Mesendoderm (in vitro differentiated cells): ENCODE results near the gene SMG5.

Source experiments
- DNase-seq: peaks from one replicate; pipeline ENCODE4 v3.0.0; 2013
- H2AK5ac ChIP-seq: 2 replicates; pipeline ENCODE4 v1.6.1; 2013; ENCODE audit warnings: low read length, inconsistent platforms
- H2BK120ac ChIP-seq: 2 replicates; pipeline ENCODE4 v1.6.1; 2013; ENCODE audit warnings: low read depth, mild to moderate bottlenecking, low read length, moderate library complexity, mixed read lengths
- H2BK15ac ChIP-seq: replicated peaks from 2 replicates; pipeline ENCODE4 v1.6.1; 2013; ENCODE audit warnings: low read depth, mild to moderate bottlenecking, moderate library complexity
- H2BK5ac ChIP-seq: 2 replicates; pipeline ENCODE4 v1.6.1; 2013; ENCODE audit warnings: low read length, inconsistent platforms
- H3K18ac ChIP-seq: 2 replicates; pipeline ENCODE4 v1.6.1; 2013; ENCODE audit warnings: mild to moderate bottlenecking, low read length, mixed read lengths
- H3K23ac ChIP-seq: one replicate; pipeline ENCODE4 v1.6.1; 2013; ENCODE audit warnings: low read length
- H3K27ac ChIP-seq: 2 replicates; pipeline ENCODE4 v1.5.1; 2013; ENCODE audit warnings: low read depth, mild to moderate bottlenecking, inconsistent platforms, low read length, moderate library complexity
- H3K27me3 ChIP-seq: 2 replicates; pipeline ENCODE4 v1.6.1; 2013; ENCODE audit warnings: low read length, control low read depth, mild to moderate bottlenecking, inconsistent platforms; ENCODE audit not compliant: insufficient read depth, poor library complexity
- H3K36me3 ChIP-seq: 2 replicates; pipeline ENCODE4 v1.6.1; 2013; ENCODE audit warnings: low read length, inconsistent platforms; ENCODE audit not compliant: control insufficient read depth, insufficient read depth
- H3K4ac ChIP-seq: one replicate; pipeline ENCODE4 v1.6.1; 2013; ENCODE audit warnings: low read depth, mild to moderate bottlenecking, low read length, moderate library complexity
- H3K4me1 ChIP-seq: 2 replicates; pipeline ENCODE4 v1.6.1; 2013; ENCODE audit warnings: low read depth, low read length, inconsistent platforms; ENCODE audit not compliant: control insufficient read depth
- H3K4me2 ChIP-seq: 2 replicates; pipeline ENCODE4 v1.6.1; 2013; ENCODE audit warnings: low read length
- H3K4me3 ChIP-seq: 2 replicates; pipeline ENCODE4 v1.5.1; 2013; ENCODE audit warnings: mild to moderate bottlenecking, low read length
- H3K56ac ChIP-seq: one replicate; pipeline ENCODE4 v1.6.1; 2013; ENCODE audit warnings: low read length
- H3K79me1 ChIP-seq: 2 replicates; pipeline ENCODE4 v1.6.1; 2013; ENCODE audit warnings: low read length, inconsistent platforms
- H3K79me2 ChIP-seq: 2 replicates; pipeline ENCODE4 v1.6.1; 2013; ENCODE audit warnings: mild to moderate bottlenecking, low read length; ENCODE audit not compliant: control insufficient read depth, insufficient read depth
- H3K9ac ChIP-seq: 2 replicates; pipeline ENCODE4 v1.6.1; 2013; ENCODE audit warnings: low read length, inconsistent platforms
- H4K5ac ChIP-seq: one replicate; pipeline ENCODE4 v1.6.1; 2013; ENCODE audit warnings: low read length
- H4K8ac ChIP-seq: one replicate; pipeline ENCODE4 v1.6.1; 2013; ENCODE audit warnings: low read depth, mild to moderate bottlenecking, control low read depth, low read length, moderate library complexity
- WGBS: extraction: QIAGEN DNeasy Blood & Tissue Kit; methylation state at CpG from one replicate; pipeline ENCODE4 v1.1.7; 2013; ENCODE audit warnings: low lambda C conversion rate, missing lambda C conversion rate; ENCODE audit not compliant: insufficient coverage; ENCODE audit errors: extremely low coverage; 5-methylcytosine and 5-hydroxymethylcytosine counted together

SMG5 gene

DNA sequence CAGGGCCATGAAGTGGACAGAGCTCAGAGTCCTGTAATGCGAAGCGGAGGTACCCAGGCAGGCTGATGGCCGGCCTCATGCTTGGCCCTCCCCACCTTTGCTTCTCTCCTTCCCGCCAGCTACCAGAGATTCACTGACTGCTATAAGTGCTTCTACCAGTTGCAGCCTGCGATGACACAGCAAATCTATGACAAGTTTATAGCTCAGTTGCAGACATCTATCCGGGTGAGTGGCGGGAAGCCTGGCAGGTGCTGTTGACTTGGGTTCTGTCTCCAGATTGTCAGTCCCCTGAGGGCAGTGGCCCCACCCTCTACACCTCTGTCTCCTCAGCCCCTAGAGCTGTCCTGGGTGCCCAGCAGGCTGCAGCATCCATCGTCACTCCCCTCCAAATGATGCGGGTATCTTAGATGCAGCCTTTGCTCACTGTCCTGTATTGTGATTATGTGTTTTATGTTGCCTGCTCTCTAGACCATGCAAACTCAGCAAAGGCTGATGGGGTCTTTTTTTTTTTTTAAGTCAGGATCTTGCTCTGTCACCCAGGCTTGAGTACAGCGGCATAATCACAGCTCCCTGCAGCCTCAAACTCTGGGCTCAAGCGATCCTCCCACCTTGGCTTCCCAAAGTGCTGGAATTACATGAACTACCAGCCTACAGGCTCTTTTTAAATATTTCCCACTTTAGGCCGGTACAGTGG is 50.3 kb downstream of the SMG5 start:
- H3K4ac ChIP-seq: no peak overlapping the region
- H4K8ac ChIP-seq: no peak overlapping the region
- H2BK15ac ChIP-seq: no peak overlapping the region
- H2BK120ac ChIP-seq: no peak overlapping the region
- H3K4me2 ChIP-seq: no peak overlapping the region
- H3K36me3 ChIP-seq: peaks cover 3% of the 10 kb centered on the region
- no peak overlapping the region for H4K5ac ChIP-seq
- no peaks in the 10 kb centered on the region for H3K4me1 ChIP-seq
- no peak overlapping the region for H3K56ac ChIP-seq
- H3K9ac ChIP-seq: no peak overlapping the region
- H3K4me3 ChIP-seq: no peak overlapping the region
- no peak overlapping the region for H2BK5ac ChIP-seq
- no peak for DNase-seq
- no CpG with 5 or more reads among the region's 12 CpGs for WGBS
- H3K18ac ChIP-seq: no peak overlapping the region
- no peak overlapping the region for H3K27ac ChIP-seq
- no peak overlapping the region for H2AK5ac ChIP-seq
- no peaks in the 10 kb centered on the region for H3K79me1 ChIP-seq
- H3K23ac ChIP-seq: no peak overlapping the region
- H3K79me2 ChIP-seq: no peaks in the 10 kb centered on the region
- H3K27me3 ChIP-seq: no peaks in the 10 kb centered on the region

DNA sequence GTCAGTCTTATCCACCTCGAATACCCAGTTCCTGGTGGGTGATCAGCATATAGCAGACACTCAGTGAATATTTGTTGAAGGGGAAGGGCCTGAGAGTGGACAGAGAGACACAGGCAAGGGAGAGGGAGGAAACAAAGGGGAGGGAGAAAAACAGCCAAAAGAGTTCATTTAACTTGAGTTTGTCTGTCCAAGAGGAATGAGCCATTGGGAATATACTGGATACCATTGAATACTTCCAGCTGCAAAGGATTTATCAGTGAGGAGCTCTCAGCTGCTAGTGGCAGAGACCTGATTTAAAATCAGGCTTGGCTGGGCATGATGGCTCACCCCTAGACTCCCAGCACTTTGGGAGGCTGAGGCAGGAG is 52.2 kb downstream of the SMG5 start:
- no peak overlapping the region for H2BK15ac ChIP-seq
- no peak overlapping the region for H3K23ac ChIP-seq
- no peak overlapping the region for H3K4ac ChIP-seq
- no peaks in the 10 kb centered on the region for H3K27me3 ChIP-seq
- no peak overlapping the region for H2AK5ac ChIP-seq
- no peaks in the 10 kb centered on the region for H3K79me2 ChIP-seq
- no peaks in the 10 kb centered on the region for H3K79me1 ChIP-seq
- H3K18ac ChIP-seq: no peak overlapping the region
- no peak overlapping the region for H3K4me2 ChIP-seq
- no peak overlapping the region for H4K8ac ChIP-seq
- no peak overlapping the region for H3K56ac ChIP-seq
- no peak overlapping the region for H2BK5ac ChIP-seq
- no peak overlapping the region for H3K9ac ChIP-seq
- H3K4me3 ChIP-seq: no peak overlapping the region
- no peak overlapping the region for H3K27ac ChIP-seq
- no peaks in the 10 kb centered on the region for H3K4me1 ChIP-seq
- WGBS: no CpG with 5 or more reads among the region's 1 CpG
- peaks cover 2% of the 10 kb centered on the region for H3K36me3 ChIP-seq
- no peak for DNase-seq
- H2BK120ac ChIP-seq: no peak overlapping the region
- H4K5ac ChIP-seq: no peak overlapping the region

DNA sequence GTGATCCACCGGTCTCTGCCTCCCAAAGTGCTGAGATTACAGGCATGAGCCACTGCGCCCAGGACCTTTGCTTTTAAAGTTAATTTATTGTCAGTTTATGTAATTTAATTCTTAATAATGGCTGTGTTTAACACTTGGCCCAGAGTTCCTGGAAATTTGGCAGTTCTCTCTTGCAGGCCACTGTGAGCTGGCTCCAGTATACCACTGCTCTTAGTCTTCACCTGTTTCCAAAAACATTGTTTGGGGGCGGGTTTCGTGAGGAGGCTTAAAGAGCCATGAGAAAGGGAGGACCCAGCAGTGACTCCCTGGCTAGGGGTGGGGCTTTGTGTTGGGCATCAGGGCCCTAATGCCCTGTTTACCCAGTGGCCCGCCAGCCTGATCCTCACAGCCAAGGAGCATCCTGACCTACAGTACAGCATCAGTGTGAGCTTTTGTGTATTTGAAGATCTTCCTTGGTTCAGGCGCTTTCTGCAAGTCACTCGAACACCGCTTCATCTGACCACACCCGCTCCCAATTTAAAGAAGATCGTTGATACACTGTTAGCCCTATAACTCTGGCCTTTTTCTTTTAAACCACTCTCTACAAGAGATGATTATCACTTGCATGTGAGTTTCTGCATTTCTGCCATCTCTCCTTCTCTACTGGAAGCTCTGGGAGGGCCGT is 52.7 kb downstream of the SMG5 start:
- Histone ChIP-seq H3K4me3 (no peak overlapping the region), H3K36me3 (peaks cover 2% of the 10 kb centered on the region), H3K4me2 (no peak overlapping the region), H3K79me1 (no peaks in the 10 kb centered on the region), H3K4me1 (no peaks in the 10 kb centered on the region), H3K18ac (no peak overlapping the region), H2BK5ac (no peak overlapping the region), H4K5ac (no peak overlapping the region), H2AK5ac (no peak overlapping the region), H3K79me2 (no peaks in the 10 kb centered on the region), H2BK120ac (no peak overlapping the region), H3K9ac (no peak overlapping the region), H3K23ac (no peak overlapping the region), H3K27ac (no peak overlapping the region), H3K56ac (no peak overlapping the region), H2BK15ac (no peak overlapping the region), H3K27me3 (no peaks in the 10 kb centered on the region), H3K4ac (no peak overlapping the region), H4K8ac (no peak overlapping the region)
- no peak for DNase-seq
- no CpG with 5 or more reads among the region's 11 CpGs for WGBS

DNA sequence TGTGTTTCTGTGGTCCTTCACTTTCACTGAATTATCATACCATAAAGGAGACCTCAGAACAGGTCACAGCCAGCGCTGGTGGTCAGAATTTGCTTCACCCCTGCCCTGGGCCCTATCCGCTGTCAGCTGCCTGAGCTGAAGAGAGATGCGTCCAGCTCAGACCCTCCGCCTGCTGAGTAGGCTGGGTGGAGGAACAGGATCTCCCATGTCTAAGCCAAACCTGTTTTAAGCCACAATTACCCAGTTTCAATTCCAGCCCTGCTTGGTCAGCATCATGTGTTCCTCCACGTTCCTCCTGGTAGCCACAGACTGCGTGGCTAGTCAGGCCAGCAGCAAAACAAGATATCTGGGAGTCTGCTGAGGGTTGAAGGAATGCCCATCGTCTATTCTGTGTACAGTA is 54.1 kb downstream of the SMG5 start:
- H3K27ac ChIP-seq: no peak overlapping the region
- H3K79me2 ChIP-seq: no peaks in the 10 kb centered on the region
- no peaks in the 10 kb centered on the region for H3K27me3 ChIP-seq

DNA sequence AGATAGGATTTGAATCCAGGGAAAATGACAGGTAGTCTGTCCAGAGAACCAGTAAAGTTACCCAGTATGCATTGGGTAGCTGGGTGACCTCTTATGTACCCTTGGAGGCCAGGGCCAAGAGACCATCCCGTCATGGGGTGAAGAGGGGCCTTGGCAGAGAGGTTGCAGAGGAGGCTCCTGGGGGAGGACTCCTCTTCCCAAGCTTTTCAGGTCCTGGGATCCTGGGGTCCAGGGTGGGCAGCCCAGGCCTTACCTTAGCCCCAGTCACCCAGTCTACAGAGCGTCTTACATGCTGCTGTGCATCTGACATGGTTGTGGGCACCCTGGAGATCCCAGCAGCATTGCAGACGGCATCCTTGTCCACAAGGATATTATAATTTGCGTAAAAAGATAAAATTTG is 55.8 kb downstream of the SMG5 start:
- H2AK5ac ChIP-seq: no peak overlapping the region
- H2BK5ac ChIP-seq: no peak overlapping the region
- no peak overlapping the region for H3K9ac ChIP-seq
- DNase-seq: no peak
- H4K5ac ChIP-seq: no peak overlapping the region
- no CpG with 5 or more reads among the region's 4 CpGs for WGBS
- no peak overlapping the region for H3K18ac ChIP-seq
- no peak overlapping the region for H2BK15ac ChIP-seq
- H3K27me3 ChIP-seq: no peaks in the 10 kb centered on the region
- no peak overlapping the region for H3K23ac ChIP-seq
- H3K27ac ChIP-seq: no peak overlapping the region
- H3K4me3 ChIP-seq: no peak overlapping the region
- peaks cover 10% of the 10 kb centered on the region for H3K36me3 ChIP-seq
- H3K4me1 ChIP-seq: no peaks in the 10 kb centered on the region
- H3K56ac ChIP-seq: no peak overlapping the region
- H3K79me1 ChIP-seq: peaks cover 3% of the 10 kb centered on the region
- H4K8ac ChIP-seq: no peak overlapping the region
- H2BK120ac ChIP-seq: no peak overlapping the region
- no peak overlapping the region for H3K4me2 ChIP-seq
- no peak overlapping the region for H3K4ac ChIP-seq
- H3K79me2 ChIP-seq: no peaks in the 10 kb centered on the region

More for the DNA sequence above, 54.1 kb downstream of the SMG5 start:
- Histone ChIP-seq H2AK5ac (no peak overlapping the region), H3K4ac (no peak overlapping the region), H3K9ac (no peak overlapping the region), H3K4me2 (no peak overlapping the region), H3K4me1 (no peaks in the 10 kb centered on the region), H4K8ac (no peak overlapping the region), H3K4me3 (no peak overlapping the region), H3K18ac (no peak overlapping the region), H3K56ac (no peak overlapping the region), H4K5ac (no peak overlapping the region), H3K79me1 (no peaks in the 10 kb centered on the region), H3K36me3 (peaks cover 4% of the 10 kb centered on the region), H3K23ac (no peak overlapping the region), H2BK5ac (no peak overlapping the region), H2BK120ac (no peak overlapping the region), H2BK15ac (no peak overlapping the region)
- DNase-seq: no peak
- WGBS: no CpG with 5 or more reads among the region's 7 CpGs

DNA sequence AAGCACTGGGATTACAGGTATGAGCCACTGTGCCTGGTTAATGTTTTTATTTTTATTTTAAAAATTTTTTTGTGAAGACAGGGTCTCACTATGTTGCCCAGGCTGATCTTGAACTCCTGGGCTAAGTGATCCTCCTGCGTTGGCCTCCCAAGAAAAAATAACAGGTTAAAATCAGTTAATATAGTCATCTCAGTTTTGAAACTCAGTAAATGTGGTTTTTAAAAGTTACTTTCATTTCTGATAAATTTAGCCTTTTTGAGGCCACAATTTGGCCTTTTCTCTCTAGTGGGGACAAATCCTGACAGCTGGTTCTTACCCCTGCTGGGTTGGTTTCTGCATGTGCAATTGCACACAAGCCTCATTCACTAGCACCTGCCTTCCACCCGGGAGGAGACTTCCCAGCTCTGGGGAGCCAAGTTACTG is 56.5 kb downstream of the SMG5 start:
- no peak overlapping the region for H3K56ac ChIP-seq
- no CpG with 5 or more reads among the region's 2 CpGs for WGBS
- no peak overlapping the region for H3K4me3 ChIP-seq
- H3K79me2 ChIP-seq: no peaks in the 10 kb centered on the region
- no peak overlapping the region for H3K4ac ChIP-seq
- no peak overlapping the region for H3K23ac ChIP-seq
- peaks cover 11% of the 10 kb centered on the region for H3K36me3 ChIP-seq
- peaks cover 4% of the 10 kb centered on the region for H3K79me1 ChIP-seq
- no peaks in the 10 kb centered on the region for H3K4me1 ChIP-seq
- H2BK15ac ChIP-seq: no peak overlapping the region
- no peak overlapping the region for H4K5ac ChIP-seq
- H3K18ac ChIP-seq: no peak overlapping the region
- no peak overlapping the region for H2BK120ac ChIP-seq
- no peak for DNase-seq
- H4K8ac ChIP-seq: no peak overlapping the region
- H2AK5ac ChIP-seq: no peak overlapping the region
- H3K27ac ChIP-seq: no peak overlapping the region
- H2BK5ac ChIP-seq: no peak overlapping the region
- H3K9ac ChIP-seq: no peak overlapping the region
- H3K4me2 ChIP-seq: no peak overlapping the region
- no peaks in the 10 kb centered on the region for H3K27me3 ChIP-seq
